ENCODE measurements around the gene CSAG2.
"Not testable (repeated sequence)": the region's sequence is repeated elsewhere in the genome, so short reads cannot be mapped to it uniquely, and the experiment has no call there.

Gene CSAG2

GRCh38 chrX:152725409-152725808 lies 16.3 kb upstream of the CSAG2 start:
- no peak overlapping the region for H3K4me3 ChIP-seq
- no peak overlapping the region for H3K27ac ChIP-seq
- DNase-seq (ENCODE audit: low spot score): peak; percentile 50
- no peak for TF ChIP-seq CTCF (IDR thresholded peaks at IDR 0.05)

GRCh38 chrX:152713815-152714787 lies 5.0 kb upstream of the CSAG2 start, which contains the start of gene MAGEA2B:
Gene MAGEA2B, plus strand, starts transcription at chrX:152714628. Its CDS starts 2,479 bp downstream, at chrX:152717107.
- DNase-seq (ENCODE audit: low spot score); H3K27ac ChIP-seq; H3K4me3 ChIP-seq: not testable (repeated sequence)

DNA sequence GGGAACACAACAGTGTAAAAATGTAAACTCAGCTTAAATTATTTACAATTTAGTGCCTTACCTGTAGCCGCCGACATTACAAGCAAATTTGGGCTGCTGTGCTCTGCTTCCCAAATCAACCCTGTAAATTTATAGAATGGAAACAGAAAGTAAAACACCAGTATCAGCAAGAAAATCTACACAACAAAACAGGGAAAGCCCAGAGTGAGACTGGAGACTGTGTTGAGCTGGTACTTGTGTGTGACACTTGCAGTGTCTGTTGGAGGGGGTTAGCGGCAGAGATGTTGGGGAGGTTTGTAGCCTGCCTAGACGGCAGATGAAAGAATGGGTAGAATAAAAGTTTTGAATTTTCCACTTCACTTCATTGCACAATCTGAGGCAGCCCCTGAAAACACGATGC lies 4.1 kb upstream of the CSAG2 start:
- not testable (repeated sequence) for DNase-seq (ENCODE audit: low spot score); H3K4me3 ChIP-seq; H3K27ac ChIP-seq

DNA sequence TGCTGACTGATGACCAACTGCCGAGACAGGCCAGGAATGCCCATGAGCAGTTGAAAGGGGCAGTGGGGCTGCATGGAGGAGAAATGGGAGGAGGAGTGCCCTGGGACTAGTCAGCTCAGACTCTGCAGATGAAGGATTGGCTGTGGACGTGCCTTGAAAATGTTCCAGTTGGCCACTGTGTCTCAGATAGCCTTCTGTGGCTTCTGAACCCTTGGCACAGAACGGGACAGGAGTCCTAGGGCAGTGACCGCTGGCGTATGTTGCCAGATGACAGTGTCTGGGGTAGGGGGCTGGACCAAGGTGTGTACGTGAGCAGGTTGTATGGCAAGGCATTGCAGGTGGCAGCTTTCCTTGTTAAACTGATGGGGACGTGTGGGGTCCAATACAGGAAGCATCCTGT lies 2.6 kb downstream of the CSAG2 start:
- H3K4me3 ChIP-seq; H3K27ac ChIP-seq; DNase-seq (ENCODE audit: low spot score): not testable (repeated sequence)

GRCh38 chrX:152700390-152700789 lies 8.7 kb downstream of the CSAG2 start:
- DNase-seq (ENCODE audit: low spot score): peak; percentile 40
- H3K27ac ChIP-seq, H3K4me3 ChIP-seq: not testable (repeated sequence)

DNA sequence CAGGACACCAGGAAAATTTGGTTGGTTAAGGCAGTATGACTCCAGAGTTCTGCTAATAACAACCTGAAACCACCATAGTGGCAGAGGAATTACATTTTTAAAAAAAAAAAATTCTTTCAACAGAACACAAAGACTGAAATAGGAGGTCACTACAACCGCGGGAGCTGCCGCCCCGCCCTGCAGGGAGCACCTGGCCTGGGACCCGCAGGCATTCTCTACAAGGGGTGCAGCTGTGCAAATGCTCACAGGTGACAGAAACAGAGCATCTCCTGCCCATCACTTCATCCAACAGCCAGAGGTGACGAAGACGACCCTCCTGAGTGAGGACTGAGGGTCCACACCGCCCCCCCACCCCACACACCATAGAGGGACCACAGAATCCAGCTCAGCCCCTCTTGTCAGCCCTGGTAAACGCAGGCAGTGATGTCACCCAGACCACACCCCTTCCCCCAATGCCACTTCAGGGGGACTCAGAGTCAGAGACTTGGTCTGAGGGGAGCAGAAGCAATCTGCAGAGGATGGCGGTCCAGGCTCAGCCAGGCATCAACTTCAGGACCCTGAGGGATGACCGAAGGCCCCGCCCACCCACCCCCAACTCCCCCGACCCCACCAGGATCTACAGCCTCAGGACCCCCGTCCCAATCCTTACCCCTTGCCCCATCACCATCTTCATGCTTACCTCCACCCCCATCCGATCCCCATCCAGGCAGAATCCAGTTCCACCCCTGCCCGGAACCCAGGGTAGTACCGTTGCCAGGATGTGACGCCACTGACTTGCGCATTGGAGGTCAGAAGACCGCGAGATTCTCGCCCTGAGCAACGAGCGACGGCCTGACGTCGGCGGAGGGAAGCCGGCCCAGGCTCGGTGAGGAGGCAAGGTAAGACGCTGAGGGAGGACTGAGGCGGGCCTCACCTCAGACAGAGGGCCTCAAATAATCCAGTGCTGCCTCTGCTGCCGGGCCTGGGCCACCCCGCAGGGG lies 10.8 kb downstream of the CSAG2 start, which contains the start of gene MAGEA3:
Gene MAGEA3 (plus strand): TSS at position 843 of the 980 bp plus-strand sequence. CDS start 2,039 bp downstream, outside the sequence.
- not testable (repeated sequence) for DNase-seq (ENCODE audit: low spot score); H3K27ac ChIP-seq; H3K4me3 ChIP-seq

GRCh38 chrX:152681012-152681411 lies 28.1 kb downstream of the CSAG2 start:
- not testable (repeated sequence) for H3K4me3 ChIP-seq; H3K27ac ChIP-seq; DNase-seq (ENCODE audit: low spot score)

GRCh38 chrX:152674652-152675051 lies 34.4 kb downstream of the CSAG2 start:
- not testable (repeated sequence) for H3K27ac ChIP-seq; H3K4me3 ChIP-seq; DNase-seq (ENCODE audit: low spot score)

- no peak overlapping the region for H3K4me3 ChIP-seq
- H3K27ac ChIP-seq: no peak overlapping the region
- TF ChIP-seq CTCF (IDR thresholded peaks at IDR 0.05): no peak
- no peak for DNase-seq (ENCODE audit: low spot score)
Observed at GRCh38 chrX:152674135-152674534, 34.9 kb downstream of the CSAG2 start.

DNA sequence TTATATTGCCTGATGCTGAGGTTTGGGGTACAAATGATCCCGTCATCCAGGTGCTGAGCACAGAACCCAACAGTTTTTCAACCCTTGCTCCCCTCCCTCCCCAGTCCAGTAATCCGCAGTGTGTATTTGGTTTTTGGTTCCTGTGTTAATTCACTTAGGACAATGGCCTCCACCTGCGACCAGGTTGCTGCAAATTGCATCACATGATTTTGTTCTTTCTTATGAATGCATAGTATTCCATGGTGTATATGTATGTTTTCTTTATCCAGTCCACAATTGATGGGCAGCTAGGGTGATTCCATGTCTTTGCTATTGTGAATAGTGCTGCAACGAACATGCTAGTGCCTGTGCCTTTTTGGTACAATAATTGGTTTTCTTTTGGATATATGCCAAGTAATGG lies 46.0 kb downstream of the CSAG2 start:
- TF ChIP-seq CTCF (IDR thresholded peaks at IDR 0.05): no peak
- DNase-seq (ENCODE audit: low spot score): peak; percentile 7
- H3K27ac ChIP-seq: no peak overlapping the region
- no peak overlapping the region for H3K4me3 ChIP-seq

Data from coronary artery (tissue), 2 donors.